Panc1 (cell line): Measurements from ENCODE around the gene NR2F6. TPM values are rescaled to one million over a fixed set of nuclear protein-coding genes. Genes with fewer than 3 reads are reported as not detected.

ENCODE experiments used
- ATAC-seq: fragments of 200-7000 bp; cut with Tn5 transposase; 2 replicates; pipeline ENCODE4 v1.9.1; 2020; ENCODE audit warnings: mild to moderate bottlenecking, moderate library complexity
- BruUV-seq: library from RNA; stranded (reverse); fragments of 400-500 nt; replicated peaks from 2 replicates; lab custom pipeline; 2021; lab: Mats Ljungman, UMichigan
- CTCF ChIA-PET: fragments of 300-600 bp; sonication (Branson Sonifier 250); formaldehyde crosslinking; loops from one replicate; lab custom pipeline; 2022; ENCODE audit warnings: antibody characterized with exemption; lab: Charles Lee
- POLR2A ChIA-PET: fragments of 300-600 bp; sonication (Branson Sonifier 250); formaldehyde crosslinking; loops from one replicate; lab custom pipeline; 2022; ENCODE audit warnings: antibody characterized with exemption; lab: Charles Lee
- DNase-seq: peaks from one replicate; pipeline ENCODE4 v3.0.0-alpha.2; 2010; ENCODE audit warnings: low read depth, low spot score
- H3K27ac ChIP-seq: 2 replicates; pipeline ENCODE4 v1.5.1; 2011; ENCODE audit warnings: mild to moderate bottlenecking, low read length, inconsistent platforms
- H3K27me3 ChIP-seq: fragments of 200-500 bp; sonication (Bioruptor generic); 2 replicates; pipeline ENCODE4 v1.6.0; 2014; ENCODE audit warnings: low read length, inconsistent platforms; ENCODE audit not compliant: control insufficient read depth, insufficient read depth
- H3K36me3 ChIP-seq: fragments of 200-500 bp; sonication (Bioruptor generic); 2 replicates; pipeline ENCODE4 v1.5.1; 2014; ENCODE audit warnings: inconsistent platforms, mild to moderate bottlenecking, low read length, moderate library complexity; ENCODE audit not compliant: control insufficient read depth, insufficient read depth
- H3K4me1 ChIP-seq: 2 replicates; pipeline ENCODE4 v1.5.1; 2011; ENCODE audit warnings: inconsistent platforms, mild to moderate bottlenecking, low read length, moderate library complexity; ENCODE audit not compliant: control insufficient read depth, insufficient read depth
- H3K4me3 ChIP-seq, 2 experiments: 2 replicates each; pipeline ENCODE4 v1.5.1; 2011 to 2012; ENCODE audit warnings: low read depth in 2 of 2, low read length in 2 of 2, mild to moderate bottlenecking in 2 of 2, inconsistent platforms in 1 of 2, moderate library complexity in 1 of 2
- H3K9me3 ChIP-seq: fragments of 200-500 bp; sonication (Bioruptor generic); 2 replicates; pipeline ENCODE4 v1.5.1; 2014; ENCODE audit warnings: low read depth, mild to moderate bottlenecking, inconsistent platforms, low read length, moderate library complexity; ENCODE audit not compliant: control insufficient read depth, insufficient read depth
- POLR2AphosphoS5 ChIP-seq: IDR thresholded peaks from 2 replicates; pipeline ENCODE4 v1.6.1; 2012; ENCODE audit warnings: mild to moderate bottlenecking, low read depth, low read length, moderate library complexity
- SIN3A ChIP-seq: IDR thresholded peaks from 2 replicates; pipeline ENCODE4 v1.6.1; 2012; ENCODE audit warnings: low read depth, mild to moderate bottlenecking, low read length, moderate library complexity, borderline replicate concordance; ENCODE audit not compliant: insufficient read depth
- TCF7L2 ChIP-seq: IDR thresholded peaks from 2 replicates; pipeline ENCODE4 v1.6.1; 2011; ENCODE audit warnings: mild to moderate bottlenecking, low read depth, low read length, inconsistent platforms
- in situ Hi-C: cut with HindIII; loops from 2 replicates; pipeline ENCODE4 v1.10.0; 2016; ENCODE audit warnings: low sequenced_read_pairs, low pct_unique_long_range_greater_than_20kb
- intact Hi-C: fragments of 100-400 bp; cut with micrococcal nuclease; formaldehyde crosslinking; loops from one replicate; pipeline ENCODE4 v1.10.0; 2022; ENCODE audit not compliant: unreplicated experiment
- total RNA-seq: library from RNA; stranded (reverse); gene quantifications from one replicate; pipeline ENCODE4 v1.2.1, GENCODE V29; 2021; ENCODE audit not compliant: unreplicated experiment
- TF ChIP-seq, protein P1 (sequence below), 2 experiments: IDR thresholded peaks; 2 replicates each; pipeline ENCODE4 v1.6.1; 2011 to 2012; ENCODE audit warnings: low read depth in 2 of 2, control low read depth in 1 of 2, low read length in 1 of 2, mild to moderate bottlenecking in 1 of 2, moderate library complexity in 1 of 2; ENCODE audit not compliant: insufficient read depth in 1 of 2
- TF ChIP-seq, protein P2 (sequence below): fragments of 450-650 bp; IDR thresholded peaks from 2 replicates; pipeline ENCODE4 v1.5.1; 2017; ENCODE audit warnings: mild to moderate bottlenecking

Gene NR2F6
- total RNA-seq, 1 experiment from 2014 or later: 173 TPM

DNA sequence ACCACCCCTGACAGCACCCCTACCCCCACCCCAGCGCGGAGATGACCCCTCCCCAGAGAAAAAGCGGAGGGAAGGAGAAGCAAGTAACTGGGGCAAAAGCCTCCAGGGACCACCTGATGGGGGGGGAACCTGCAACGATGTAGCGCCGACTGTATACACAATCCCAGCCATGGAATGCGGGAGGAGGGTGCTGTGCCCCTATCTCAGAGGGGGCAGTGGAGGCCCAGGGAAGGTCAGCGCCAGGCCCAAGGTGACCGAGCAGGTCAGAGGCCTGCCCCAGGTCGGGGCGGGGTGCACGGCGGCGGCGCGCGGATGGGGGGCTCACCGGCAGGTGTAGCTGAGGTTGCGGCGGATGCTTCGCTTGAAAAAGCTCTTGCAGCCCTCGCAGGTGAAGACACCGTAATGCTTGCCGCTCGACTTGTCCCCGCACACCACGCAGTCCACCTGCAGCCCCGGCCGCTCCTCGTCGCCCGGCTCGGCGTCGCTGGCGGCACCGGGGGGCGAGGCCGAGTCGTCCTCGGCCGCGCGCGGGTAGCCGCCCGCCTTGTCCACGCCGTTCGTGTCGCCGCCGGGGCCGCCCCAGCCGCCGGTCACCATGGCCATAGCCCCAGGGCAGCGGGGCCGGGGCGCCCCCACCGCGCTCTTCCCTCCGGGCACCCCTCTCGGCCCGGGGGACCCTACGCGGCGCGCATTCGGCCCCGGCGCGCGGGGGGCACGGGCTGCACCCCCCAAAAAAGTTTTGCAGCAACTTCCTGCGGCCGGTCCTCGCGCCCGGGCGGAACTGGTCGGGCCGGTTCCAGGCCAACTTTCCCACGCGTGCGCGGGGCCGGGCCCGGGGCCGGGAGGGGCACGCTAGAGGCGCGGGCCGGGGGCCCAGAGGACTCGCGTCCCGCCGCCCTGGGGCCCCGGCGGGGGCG is 843 bp downstream of the NR2F6 start:
- POLR2A ChIA-PET: no interaction called here
- Histone ChIP-seq H3K4me1 (peaks cover 54% of the 10 kb centered on the region), H3K27me3 (no peaks in the 10 kb centered on the region), H3K36me3 (peaks cover 2% of the 10 kb centered on the region; the same call in 1 of the 2 replicates), H3K9me3 (no peaks in the 10 kb centered on the region), H3K27ac (peak overlapping the region; percentile 91), H3K4me3 (peak overlapping the region; percentile 83 to 84)
- CTCF ChIA-PET: interaction anchor here (0.5 kb wide), 1 partner anchor 40 kb away, joined by 3 read pairs; no protein-coding TSS in a partner anchor
- TF ChIP-seq, protein P1, sequence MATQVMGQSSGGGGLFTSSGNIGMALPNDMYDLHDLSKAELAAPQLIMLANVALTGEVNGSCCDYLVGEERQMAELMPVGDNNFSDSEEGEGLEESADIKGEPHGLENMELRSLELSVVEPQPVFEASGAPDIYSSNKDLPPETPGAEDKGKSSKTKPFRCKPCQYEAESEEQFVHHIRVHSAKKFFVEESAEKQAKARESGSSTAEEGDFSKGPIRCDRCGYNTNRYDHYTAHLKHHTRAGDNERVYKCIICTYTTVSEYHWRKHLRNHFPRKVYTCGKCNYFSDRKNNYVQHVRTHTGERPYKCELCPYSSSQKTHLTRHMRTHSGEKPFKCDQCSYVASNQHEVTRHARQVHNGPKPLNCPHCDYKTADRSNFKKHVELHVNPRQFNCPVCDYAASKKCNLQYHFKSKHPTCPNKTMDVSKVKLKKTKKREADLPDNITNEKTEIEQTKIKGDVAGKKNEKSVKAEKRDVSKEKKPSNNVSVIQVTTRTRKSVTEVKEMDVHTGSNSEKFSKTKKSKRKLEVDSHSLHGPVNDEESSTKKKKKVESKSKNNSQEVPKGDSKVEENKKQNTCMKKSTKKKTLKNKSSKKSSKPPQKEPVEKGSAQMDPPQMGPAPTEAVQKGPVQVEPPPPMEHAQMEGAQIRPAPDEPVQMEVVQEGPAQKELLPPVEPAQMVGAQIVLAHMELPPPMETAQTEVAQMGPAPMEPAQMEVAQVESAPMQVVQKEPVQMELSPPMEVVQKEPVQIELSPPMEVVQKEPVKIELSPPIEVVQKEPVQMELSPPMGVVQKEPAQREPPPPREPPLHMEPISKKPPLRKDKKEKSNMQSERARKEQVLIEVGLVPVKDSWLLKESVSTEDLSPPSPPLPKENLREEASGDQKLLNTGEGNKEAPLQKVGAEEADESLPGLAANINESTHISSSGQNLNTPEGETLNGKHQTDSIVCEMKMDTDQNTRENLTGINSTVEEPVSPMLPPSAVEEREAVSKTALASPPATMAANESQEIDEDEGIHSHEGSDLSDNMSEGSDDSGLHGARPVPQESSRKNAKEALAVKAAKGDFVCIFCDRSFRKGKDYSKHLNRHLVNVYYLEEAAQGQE (IDR thresholded peaks at IDR 0.05; ENCODE audit: insufficient read depth in 1 of 2, low read depth in 2 of 2, low read length in 1 of 2): no peak
- TF ChIP-seq, protein P2, sequence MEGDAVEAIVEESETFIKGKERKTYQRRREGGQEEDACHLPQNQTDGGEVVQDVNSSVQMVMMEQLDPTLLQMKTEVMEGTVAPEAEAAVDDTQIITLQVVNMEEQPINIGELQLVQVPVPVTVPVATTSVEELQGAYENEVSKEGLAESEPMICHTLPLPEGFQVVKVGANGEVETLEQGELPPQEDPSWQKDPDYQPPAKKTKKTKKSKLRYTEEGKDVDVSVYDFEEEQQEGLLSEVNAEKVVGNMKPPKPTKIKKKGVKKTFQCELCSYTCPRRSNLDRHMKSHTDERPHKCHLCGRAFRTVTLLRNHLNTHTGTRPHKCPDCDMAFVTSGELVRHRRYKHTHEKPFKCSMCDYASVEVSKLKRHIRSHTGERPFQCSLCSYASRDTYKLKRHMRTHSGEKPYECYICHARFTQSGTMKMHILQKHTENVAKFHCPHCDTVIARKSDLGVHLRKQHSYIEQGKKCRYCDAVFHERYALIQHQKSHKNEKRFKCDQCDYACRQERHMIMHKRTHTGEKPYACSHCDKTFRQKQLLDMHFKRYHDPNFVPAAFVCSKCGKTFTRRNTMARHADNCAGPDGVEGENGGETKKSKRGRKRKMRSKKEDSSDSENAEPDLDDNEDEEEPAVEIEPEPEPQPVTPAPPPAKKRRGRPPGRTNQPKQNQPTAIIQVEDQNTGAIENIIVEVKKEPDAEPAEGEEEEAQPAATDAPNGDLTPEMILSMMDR: no peak
- no peak for TF ChIP-seq SIN3A
- no peak for TF ChIP-seq POLR2AphosphoS5
- no peak for TF ChIP-seq TCF7L2
- ATAC-seq: 0 out of 2 replicates have a peak, but pooled peaks have one; percentile 0
- no TSS peak for BruUV-seq
- in situ Hi-C loops (no loop called here), intact Hi-C loops (no loop called here)
- no peak for DNase-seq

DNA sequence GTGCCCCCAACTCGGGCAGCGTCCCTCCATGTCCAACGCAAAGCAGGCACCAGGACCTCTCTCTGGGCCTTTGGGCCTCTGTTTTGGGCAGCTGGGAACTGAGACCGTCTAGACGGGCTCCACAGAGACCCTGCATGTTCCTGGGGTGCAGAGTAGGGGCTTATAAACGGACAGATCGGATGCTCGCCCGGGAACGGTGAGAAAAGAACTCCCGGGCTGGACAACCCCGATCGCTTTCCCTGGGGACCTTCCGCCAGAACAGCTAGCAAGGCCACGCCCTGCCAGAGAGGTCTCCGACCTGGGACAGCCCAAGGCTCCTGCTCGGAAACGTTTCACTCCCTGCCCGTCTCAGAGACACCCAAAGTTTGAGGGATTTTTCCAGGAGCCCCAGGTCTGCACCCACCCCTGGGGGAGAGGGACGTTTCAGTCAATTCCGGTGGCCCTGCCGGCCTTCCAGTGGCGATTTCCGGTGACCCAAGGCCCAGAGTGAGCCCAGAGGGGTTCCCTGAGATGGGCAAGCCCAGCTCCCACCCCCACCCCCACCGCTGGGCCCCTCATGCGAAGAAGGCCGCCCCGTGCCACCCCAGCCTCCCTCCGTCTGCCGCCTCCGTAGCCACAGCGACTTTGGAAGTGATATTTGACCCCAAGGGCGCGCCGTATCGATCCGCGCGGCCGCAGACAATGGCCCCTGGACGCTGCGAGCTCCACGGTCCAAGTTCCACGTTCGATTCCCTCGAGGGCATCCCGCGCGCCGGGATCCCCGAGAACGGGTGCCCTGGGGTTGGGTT is 1.7 kb downstream of the NR2F6 start:
- Histone ChIP-seq H3K36me3 (peaks cover 5% of the 10 kb centered on the region), H3K9me3 (no peaks in the 10 kb centered on the region), H3K4me1 (peaks cover 52% of the 10 kb centered on the region), H3K4me3 (peak overlapping the region; percentile 83 to 84), H3K27ac (peak overlapping the region; percentile 91), H3K27me3 (no peaks in the 10 kb centered on the region)
- in situ Hi-C loops: no loop called here
- ChIA-PET POLR2A (no interaction called here), CTCF (interaction anchor here (0.5 to 0.7 kb wide), 2 partner anchors 41 to 435 kb away, joined by 3 to 9 read pairs; no protein-coding TSS in a partner anchor)
- intact Hi-C loops: no loop called here
- ATAC-seq: peak; percentile 39
- TF ChIP-seq POLR2AphosphoS5: no peak
- TF ChIP-seq SIN3A: no peak
- TF ChIP-seq, protein P2: no peak
- TF ChIP-seq, protein P1 (IDR thresholded peaks at IDR 0.05; ENCODE audit: insufficient read depth in 1 of 2, low read depth in 2 of 2, low read length in 1 of 2): no peak
- TF ChIP-seq TCF7L2: no peak
- BruUV-seq: no TSS peak
- no peak for DNase-seq
